Measurements from ENCODE around the gene AGTRAP. TPM values are rescaled to one million over a fixed set of nuclear protein-coding genes. Genes with fewer than 3 reads are reported as not detected.

Gene AGTRAP
- total and polyA plus RNA-seq, 9 of the 15 experiments (the other 6 are each of a cell fraction or from before 2014, with no cell fraction given), result 26.8 to 105 (median 57.5) TPM

- TF ChIP-seq ZNF512 (tag; IDR thresholded peaks at IDR 0.05) (no peak), SLC30A9 (CRISPR knock-in tag; IDR thresholded peaks at IDR 0.05) (no peak), EP300 (IDR thresholded peaks at IDR 0.05; ENCODE audit: low read length) (0 out of 2 replicates have a peak, but pooled peaks have one; percentile 6), TRIM25 (IDR thresholded peaks at IDR 0.05; ENCODE audit: borderline replicate concordance) (no peak), SMAD2 (IDR thresholded peaks at IDR 0.05; ENCODE audit: low read depth, low read length) (no peak), GATAD2B (IDR thresholded peaks at IDR 0.05; ENCODE audit: borderline replicate concordance) (peak; percentile 67; the same call in 1 of the 2 replicates), SMARCC2 (IDR thresholded peaks at IDR 0.05; ENCODE audit: low read depth) (no peak), ZNF449 (CRISPR knock-in tag; IDR thresholded peaks at IDR 0.05) (no peak), ATF7 (IDR thresholded peaks at IDR 0.05) (peak; percentile 43; the same call in 1 of the 2 replicates), SIN3B (IDR thresholded peaks at IDR 0.05; ENCODE audit: low read depth) (peak; percentile 49; the same call in 1 of the 2 replicates), TOE1 (IDR thresholded peaks at IDR 0.05; ENCODE audit: borderline replicate concordance) (no peak), TOE1 (CRISPR knock-in tag; IDR thresholded peaks at IDR 0.05; ENCODE audit: borderline replicate concordance, low read depth) (peak; percentile 54; the same call in 1 of the 2 replicates), U2AF1 (optimal IDR thresholded peaks at IDR 0.05; ENCODE audit: low read depth, low read length) (no peak), RFX5 (IDR thresholded peaks at IDR 0.05; ENCODE audit: low read depth, low read length) (no peak), TSC22D4 (tag; IDR thresholded peaks at IDR 0.05) (no peak)
These were observed 16.5 kb upstream of the AGTRAP start (continued) for GRCh38 chr1:11719313-11720032.
